Lower leg skin (tissue), 3 donors: ENCODE results near the gene TRPM8.

Experiments used
- CTCF ChIP-seq, 3 donors: fragments of 450-650 bp; IDR thresholded peaks; one replicate each; pipeline ENCODE4 v1.5.1; 2016; ENCODE audit warnings: antibody characterized with exemption in 3 of 3, mild to moderate bottlenecking in 3 of 3, moderate library complexity in 2 of 3
- POLR2A ChIP-seq, 2 donors: fragments of 450-650 bp; IDR thresholded peaks; one replicate each; pipeline ENCODE4 v1.6.1; 2016 to 2017; ENCODE audit warnings: antibody characterized with exemption in 2 of 2, mild to moderate bottlenecking in 1 of 2, moderate library complexity in 1 of 2

DNA sequence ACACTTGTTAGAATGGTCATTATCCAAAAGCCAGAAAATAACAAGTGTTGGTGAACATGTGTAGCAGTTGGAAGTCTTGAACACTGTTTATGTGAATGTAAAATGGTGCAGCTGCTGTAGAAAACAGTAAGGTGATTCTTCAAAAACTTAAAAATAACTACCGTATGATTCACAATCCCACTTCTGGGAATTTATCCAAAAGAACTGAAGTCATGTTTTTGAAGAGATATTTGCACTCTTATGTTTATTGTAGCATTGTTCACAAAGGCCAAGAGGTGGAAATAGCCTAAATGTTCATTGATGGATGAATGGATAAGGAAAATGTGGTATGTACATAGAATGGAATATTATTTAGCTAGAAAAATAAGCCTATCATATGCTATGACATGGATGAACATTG is 127.0 kb downstream of the TRPM8 start:
- TF ChIP-seq CTCF (IDR thresholded peaks at IDR 0.05) (no peak), POLR2A (IDR thresholded peaks at IDR 0.05) (no peak)
